ENCODE data around the gene DENND4A.
"Not testable (repeated sequence)": the region's sequence is repeated elsewhere in the genome, so short reads cannot be mapped to it uniquely, and the experiment has no call there.

The DENND4A gene

DNA sequence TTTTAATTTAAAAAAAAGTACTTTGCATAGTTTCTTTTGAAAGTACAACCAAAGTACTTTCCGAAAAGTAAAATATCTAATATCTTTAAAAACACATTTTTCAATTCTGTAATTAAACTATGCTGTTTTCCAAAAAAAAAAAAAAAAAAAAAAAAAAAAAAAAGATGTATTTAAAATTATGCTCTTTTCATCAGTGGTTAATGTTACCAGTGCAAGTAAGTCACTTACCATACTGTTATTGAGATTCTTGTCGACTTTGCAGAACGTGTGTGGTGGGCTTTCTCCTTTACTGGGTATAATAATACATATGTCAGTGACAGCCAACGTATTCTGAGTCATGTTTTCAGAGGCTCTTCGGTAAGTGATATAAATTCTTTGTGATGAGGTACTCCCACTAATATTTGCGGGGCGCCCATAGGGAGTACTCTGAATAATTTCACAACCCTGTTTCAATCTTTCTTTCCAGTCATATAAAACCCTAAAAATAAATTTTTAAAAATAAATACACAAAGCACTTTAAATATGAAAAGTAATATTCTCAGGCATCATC, 39.9 kb downstream of the DENND4A start:
- ChIA-PET CTCF (no interaction called here), POLR2A (ENCODE audit: low non-redundant PET) (no interaction called here)
- TF ChIP-seq, protein P1, sequence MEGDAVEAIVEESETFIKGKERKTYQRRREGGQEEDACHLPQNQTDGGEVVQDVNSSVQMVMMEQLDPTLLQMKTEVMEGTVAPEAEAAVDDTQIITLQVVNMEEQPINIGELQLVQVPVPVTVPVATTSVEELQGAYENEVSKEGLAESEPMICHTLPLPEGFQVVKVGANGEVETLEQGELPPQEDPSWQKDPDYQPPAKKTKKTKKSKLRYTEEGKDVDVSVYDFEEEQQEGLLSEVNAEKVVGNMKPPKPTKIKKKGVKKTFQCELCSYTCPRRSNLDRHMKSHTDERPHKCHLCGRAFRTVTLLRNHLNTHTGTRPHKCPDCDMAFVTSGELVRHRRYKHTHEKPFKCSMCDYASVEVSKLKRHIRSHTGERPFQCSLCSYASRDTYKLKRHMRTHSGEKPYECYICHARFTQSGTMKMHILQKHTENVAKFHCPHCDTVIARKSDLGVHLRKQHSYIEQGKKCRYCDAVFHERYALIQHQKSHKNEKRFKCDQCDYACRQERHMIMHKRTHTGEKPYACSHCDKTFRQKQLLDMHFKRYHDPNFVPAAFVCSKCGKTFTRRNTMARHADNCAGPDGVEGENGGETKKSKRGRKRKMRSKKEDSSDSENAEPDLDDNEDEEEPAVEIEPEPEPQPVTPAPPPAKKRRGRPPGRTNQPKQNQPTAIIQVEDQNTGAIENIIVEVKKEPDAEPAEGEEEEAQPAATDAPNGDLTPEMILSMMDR (conservative IDR thresholded peaks at IDR 0.05; ENCODE audit: low read depth) = no peak
- no peak for DNase-seq (ENCODE audit: low spot score)
- H3K27ac ChIP-seq = no peak overlapping the region

DNA sequence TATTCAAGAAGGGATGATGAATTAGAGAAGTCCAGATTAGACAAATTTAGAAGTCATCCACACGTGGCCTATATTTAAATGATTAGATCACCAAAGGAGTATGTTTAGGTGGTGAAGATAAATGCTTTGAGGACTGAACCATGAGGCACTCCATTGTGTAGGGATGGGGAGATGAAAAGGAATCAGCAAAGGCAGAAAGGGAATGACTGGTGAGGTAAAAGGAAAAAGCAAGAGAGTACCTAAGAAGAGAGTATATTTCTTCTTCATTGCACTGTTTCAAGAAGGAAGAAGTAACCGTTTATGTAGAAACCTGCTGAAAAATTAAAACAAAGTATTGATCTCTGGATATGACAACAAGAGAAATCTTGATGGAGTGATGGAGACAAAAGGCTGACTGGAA, 40.7 kb downstream of the DENND4A start:
- no peak overlapping the region for H3K27ac ChIP-seq
- no peak for DNase-seq (ENCODE audit: low spot score)
- POLR2A ChIA-PET (ENCODE audit: low non-redundant PET) = no interaction called here
- CTCF ChIA-PET = no interaction called here
- TF ChIP-seq, protein P1 (conservative IDR thresholded peaks at IDR 0.05; ENCODE audit: low read depth) = no peak

DNA sequence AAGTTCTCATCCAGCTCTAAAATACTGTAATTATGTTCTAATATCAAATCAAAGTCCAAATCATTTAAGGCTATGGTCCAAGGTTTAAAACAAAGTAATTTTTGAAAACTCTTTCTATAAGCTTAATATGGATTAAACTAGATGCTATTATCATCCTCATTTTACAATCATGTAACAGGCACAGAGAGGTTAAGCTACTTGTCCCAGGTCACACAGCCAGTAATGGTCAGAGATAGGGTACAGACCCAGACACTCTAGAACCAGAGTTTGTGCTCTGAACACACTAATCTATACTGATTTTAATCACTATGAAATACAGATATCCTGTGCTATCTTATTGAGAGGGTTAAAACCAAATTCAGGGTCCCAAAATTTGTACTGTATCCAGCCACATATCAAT, 44.8 kb downstream of the DENND4A start:
- POLR2A ChIA-PET (ENCODE audit: low non-redundant PET) = no interaction called here
- no peak for DNase-seq (ENCODE audit: low spot score)
- CTCF ChIA-PET = interaction anchor here (0.6 kb wide), 2 partner anchors 74 to 1399 kb away, joined by 4 to 5 read pairs; no protein-coding TSS in a partner anchor
- TF ChIP-seq, protein P1 (conservative IDR thresholded peaks at IDR 0.05; ENCODE audit: low read depth) = no peak
- H3K27ac ChIP-seq = no peak overlapping the region

DNA sequence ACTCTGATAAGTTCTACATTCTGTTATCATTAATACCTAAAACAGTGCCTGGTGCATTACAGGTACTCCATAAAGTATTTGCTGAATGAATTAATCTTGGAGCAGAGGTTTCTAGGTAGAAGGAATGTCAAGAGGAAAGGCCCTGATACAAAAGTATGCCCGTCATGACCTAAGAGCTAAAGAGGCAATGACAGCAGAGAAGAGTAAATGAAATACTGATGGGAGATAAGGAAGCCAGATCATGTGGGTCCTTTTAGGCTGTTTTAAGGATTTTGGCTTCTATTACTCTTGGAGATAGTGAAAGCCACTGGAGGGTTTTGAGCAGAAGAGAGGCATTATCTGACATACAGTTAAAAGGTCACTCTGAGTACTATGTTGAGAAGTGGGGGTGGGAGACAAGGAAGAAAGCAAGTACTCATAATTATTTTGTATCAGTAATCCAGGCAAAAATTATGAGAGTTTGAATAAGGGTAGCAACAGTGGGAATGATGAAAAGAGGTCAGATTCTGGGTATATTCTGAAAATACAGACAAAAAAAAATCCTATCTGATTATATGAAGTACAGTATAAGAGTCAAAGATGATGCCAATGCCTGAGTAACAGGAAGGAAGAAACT, 48.3 kb downstream of the DENND4A start:
- ChIA-PET CTCF (no interaction called here), POLR2A (ENCODE audit: low non-redundant PET) (no interaction called here)
- DNase-seq (ENCODE audit: low spot score) = no peak
- no peak overlapping the region for H3K27ac ChIP-seq
- TF ChIP-seq, protein P1 (conservative IDR thresholded peaks at IDR 0.05; ENCODE audit: low read depth) = no peak

DNA sequence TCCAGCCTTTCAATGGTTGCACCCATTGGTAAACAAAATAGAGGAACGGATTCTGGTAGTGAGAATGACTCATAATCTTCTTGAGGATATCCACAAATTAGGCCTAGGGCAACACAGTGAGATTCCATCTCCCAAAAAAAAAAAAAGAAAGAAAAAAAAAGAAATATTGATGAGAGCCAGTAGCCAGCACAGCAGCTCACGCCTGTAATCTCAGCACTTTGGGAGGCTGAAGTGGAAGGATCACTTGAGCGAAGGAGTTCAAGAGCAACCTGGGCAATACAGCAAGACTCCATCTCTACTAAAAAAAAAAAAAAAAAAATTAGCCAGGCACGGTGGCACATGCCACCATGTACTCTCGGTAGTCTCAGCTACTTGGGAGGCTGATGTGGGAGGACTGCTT, 51.9 kb downstream of the DENND4A start:
- no peak for DNase-seq (ENCODE audit: low spot score)
- TF ChIP-seq, protein P1 (conservative IDR thresholded peaks at IDR 0.05; ENCODE audit: low read depth) = no peak
- POLR2A ChIA-PET (ENCODE audit: low non-redundant PET) = no interaction called here
- no peak overlapping the region for H3K27ac ChIP-seq
- CTCF ChIA-PET = no interaction called here

DNA sequence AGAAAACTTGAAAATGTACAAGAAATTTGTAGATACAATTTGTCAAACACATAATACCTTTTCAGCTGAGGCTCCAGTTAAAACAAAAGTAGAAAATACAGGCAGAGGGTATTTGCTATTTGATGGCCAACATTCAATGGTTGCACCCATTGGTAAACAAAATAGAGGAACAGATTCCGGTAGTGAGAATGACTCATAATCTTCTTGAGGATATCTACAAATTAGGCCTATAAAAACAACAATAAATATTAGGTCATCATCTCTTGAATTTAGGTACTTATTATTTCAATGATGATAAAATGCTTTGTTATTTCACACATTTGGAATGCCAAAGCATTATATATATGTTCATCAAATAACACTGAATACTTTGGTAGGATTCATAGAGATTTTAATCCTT, 53.4 kb downstream of the DENND4A start:
- TF ChIP-seq, protein P1 (conservative IDR thresholded peaks at IDR 0.05; ENCODE audit: low read depth) = no peak
- ChIA-PET CTCF (no interaction called here), POLR2A (ENCODE audit: low non-redundant PET) (no interaction called here)
- DNase-seq (ENCODE audit: low spot score) = no peak
- H3K27ac ChIP-seq = no peak overlapping the region

DNA sequence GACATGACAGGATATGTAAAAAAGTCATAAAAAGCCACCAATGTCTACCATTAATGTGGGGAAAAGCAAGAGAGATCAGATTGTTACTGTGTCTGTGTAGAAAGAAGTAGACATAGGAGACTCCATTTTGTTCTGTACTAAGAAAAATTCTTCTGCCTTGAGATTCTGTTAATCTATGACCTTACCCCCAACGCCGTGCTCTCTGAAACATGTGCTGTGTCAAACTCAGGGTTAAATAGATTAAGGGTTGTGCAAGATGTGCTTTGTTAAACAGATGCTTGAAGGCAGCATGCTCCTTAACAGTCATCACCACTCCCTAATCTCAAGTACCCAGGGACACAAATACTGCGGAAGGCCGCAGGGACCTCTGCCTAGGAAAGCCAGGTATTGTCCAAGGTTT, 58.5 kb downstream of the DENND4A start:
- H3K27ac ChIP-seq; POLR2A ChIA-PET (ENCODE audit: low non-redundant PET); DNase-seq (ENCODE audit: low spot score); CTCF ChIA-PET: not testable (repeated sequence)
